H1 (cell line): Measurements from ENCODE around the gene SOST. TPM values are rescaled to one million over a fixed set of nuclear protein-coding genes. Genes with fewer than 3 reads are reported as not detected.

Source experiments
- CTCF ChIA-PET: fragments of 300-600 bp; sonication (Branson Sonifier 250); formaldehyde crosslinking; loops from one replicate; lab custom pipeline; 2021; ENCODE audit not compliant: partially characterized antibody; lab: Charles Lee
- POLR2A ChIA-PET: fragments of 300-600 bp; sonication (Branson Sonifier 250); formaldehyde crosslinking; loops from one replicate; lab custom pipeline; 2021; ENCODE audit warnings: inconsistent platforms; ENCODE audit not compliant: partially characterized antibody; lab: Charles Lee
- DNase-seq, 2 experiments: peaks; one replicate each; pipeline versions ENCODE4 v3.0.0 to v3.0.0-alpha.2; 2010 to 2022; ENCODE audit warnings: low spot score in 2 of 2, low read depth in 1 of 2, mixed read lengths in 1 of 2
- FAIRE-seq: peaks from 2 replicates; lab custom pipeline; 2011; peaks lifted over from hg19 to GRCh38; lab: Jason Lieb, UNC
- H2AFZ ChIP-seq: 2 replicates; pipeline ENCODE4 v1.8.1; 2012; ENCODE audit warnings: low read length, inconsistent platforms
- H2AK5ac ChIP-seq: 2 replicates; pipeline ENCODE4 v1.6.1; 2013; ENCODE audit warnings: low read depth, low read length
- H2BK120ac ChIP-seq: replicated peaks from 2 replicates; pipeline ENCODE3; 2013; ENCODE audit warnings: low read depth, low read length, inconsistent platforms
- H2BK12ac ChIP-seq: 2 replicates; pipeline ENCODE4 v1.6.1; 2013; ENCODE audit warnings: low read depth, low read length
- H2BK15ac ChIP-seq: 2 replicates; pipeline ENCODE4 v1.6.1; 2013; ENCODE audit warnings: low read length
- H2BK20ac ChIP-seq: 2 replicates; pipeline ENCODE4 v1.6.1; 2013; ENCODE audit warnings: low read length
- H2BK5ac ChIP-seq: 2 replicates; pipeline ENCODE4 v1.6.1; 2013; ENCODE audit warnings: low read depth, low read length
- H3K14ac ChIP-seq: 2 replicates; pipeline ENCODE4 v1.6.1; 2013; ENCODE audit warnings: inconsistent platforms; ENCODE audit not compliant: insufficient read length
- H3K18ac ChIP-seq: 2 replicates; pipeline ENCODE4 v1.6.1; 2013; ENCODE audit warnings: low read length; ENCODE audit errors: extremely low read depth
- H3K23ac ChIP-seq: 2 replicates; pipeline ENCODE4 v1.6.1; 2013; ENCODE audit warnings: inconsistent platforms; ENCODE audit not compliant: insufficient read length
- H3K23me2 ChIP-seq: 2 replicates; pipeline ENCODE4 v1.6.1; 2013; ENCODE audit warnings: low read depth, low read length
- H3K27ac ChIP-seq: 2 replicates; pipeline ENCODE4 v1.6.1; 2011; ENCODE audit warnings: low read depth, low read length, inconsistent platforms
- H3K27me3 ChIP-seq, 4 experiments: replicated peaks in 1 of 4; 1 replicate in 1 of 4; 2 replicates in 3 of 4; pipeline versions ENCODE4 v1.6.1 to v1.8.1; 2011 to 2013; ENCODE audit warnings: low read length in 3 of 4, mild to moderate bottlenecking in 3 of 4, inconsistent platforms in 2 of 4, mixed read lengths in 2 of 4, moderate library complexity in 1 of 4; ENCODE audit not compliant: control insufficient read depth in 3 of 4, insufficient read depth in 3 of 4; ENCODE audit errors: extremely low read depth in 1 of 4
- H3K36me3 ChIP-seq, 4 experiments: 2 replicates each; pipeline versions ENCODE4 v1.6.1 to v1.8.1; 2011 to 2013; ENCODE audit warnings: mild to moderate bottlenecking in 4 of 4, low read length in 3 of 4, moderate library complexity in 2 of 4, control low read depth in 1 of 4, inconsistent platforms in 1 of 4; ENCODE audit not compliant: insufficient read depth in 4 of 4, control insufficient read depth in 2 of 4
- H3K4ac ChIP-seq: replicated peaks from 2 replicates; pipeline ENCODE3; 2013; ENCODE audit warnings: low read length, low read depth, mixed read lengths, inconsistent platforms; ENCODE audit not compliant: insufficient read length
- H3K4me1 ChIP-seq, 4 experiments: replicated peaks in 1 of 4; 1 replicate in 1 of 4; 2 replicates in 3 of 4; pipeline versions ENCODE4 v1.6.1 to v1.8.1; 2011 to 2013; ENCODE audit warnings: low read length in 3 of 4, inconsistent platforms in 2 of 4, mixed read lengths in 1 of 4; ENCODE audit not compliant: insufficient read depth in 4 of 4, control insufficient read depth in 3 of 4
- H3K4me2 ChIP-seq, 2 experiments: 2 replicates each; pipeline versions ENCODE4 v1.6.1 to v1.8.1; 2011 to 2013; ENCODE audit warnings: low read depth in 2 of 2, low read length in 2 of 2, control low read depth in 1 of 2, inconsistent platforms in 1 of 2, mild to moderate bottlenecking in 1 of 2; ENCODE audit not compliant: insufficient read depth in 1 of 2
- H3K4me3 ChIP-seq, 4 experiments: fragments of 200-600, 300-600 bp in 1 of 4; sonication (generic), shearing (Covaris generic), sonication (Bioruptor Twin) in 1 of 4; 2 replicates each; pipeline versions ENCODE4 v1.5.1 to v1.8.1; 2011 to 2016; ENCODE audit warnings: low read length in 4 of 4, low read depth in 3 of 4, control low read depth in 2 of 4, inconsistent platforms in 2 of 4, mild to moderate bottlenecking in 2 of 4, mixed read lengths in 1 of 4, moderate library complexity in 1 of 4; ENCODE audit not compliant: insufficient read depth in 2 of 4; ENCODE audit errors: extremely low read depth in 1 of 4
- H3K56ac ChIP-seq: replicated peaks from 2 replicates; pipeline ENCODE3; 2013; ENCODE audit warnings: low read depth, mild to moderate bottlenecking, mixed read lengths, low read length, inconsistent platforms; ENCODE audit not compliant: insufficient read length
- H3K79me1 ChIP-seq: 2 replicates; pipeline ENCODE4 v1.6.1; 2013; ENCODE audit warnings: low read depth, low read length, control low read depth
- H3K79me2 ChIP-seq, 2 experiments: 2 replicates each; pipeline versions ENCODE4 v1.6.1 to v1.8.1; 2012 to 2013; ENCODE audit warnings: low read length in 2 of 2, mild to moderate bottlenecking in 2 of 2, inconsistent platforms in 1 of 2; ENCODE audit not compliant: insufficient read depth in 2 of 2, control insufficient read depth in 1 of 2
- H3K9ac ChIP-seq, 4 experiments: replicated peaks in 1 of 4; 1 replicate in 1 of 4; 2 replicates in 3 of 4; pipeline versions ENCODE4 v1.6.1 to v1.8.1; 2011 to 2013; ENCODE audit warnings: low read depth in 3 of 4, low read length in 3 of 4, control low read depth in 2 of 4, mild to moderate bottlenecking in 2 of 4, moderate library complexity in 2 of 4, inconsistent platforms in 1 of 4; ENCODE audit errors: extremely low read depth in 1 of 4
- H3K9me3 ChIP-seq, 2 experiments: 2 replicates each; pipeline versions ENCODE4 v1.6.1 to v1.8.1; 2012 to 2013; ENCODE audit warnings: mild to moderate bottlenecking in 2 of 2, moderate library complexity in 2 of 2, control low read depth in 1 of 2, inconsistent platforms in 1 of 2, low read depth in 1 of 2, low read length in 1 of 2, mixed read lengths in 1 of 2; ENCODE audit not compliant: insufficient read depth in 2 of 2
- H4K20me1 ChIP-seq, 2 experiments: replicated peaks in 1 of 2; 2 replicates each; pipeline versions ENCODE3 to v1.8.1; 2011 to 2013; ENCODE audit warnings: inconsistent platforms in 2 of 2, low read length in 2 of 2, mild to moderate bottlenecking in 1 of 2; ENCODE audit not compliant: insufficient read depth in 2 of 2, control insufficient read depth in 1 of 2
- H4K5ac ChIP-seq: 2 replicates; pipeline ENCODE4 v1.6.1; 2013; ENCODE audit warnings: low read length, low read depth, mixed read lengths, inconsistent platforms; ENCODE audit not compliant: insufficient read length
- H4K8ac ChIP-seq: 2 replicates; pipeline ENCODE4 v1.8.0; 2013; ENCODE audit warnings: mild to moderate bottlenecking, moderate library complexity, low read length, inconsistent platforms; ENCODE audit not compliant: insufficient read depth; ENCODE audit errors: extremely low read depth
- H4K91ac ChIP-seq: replicated peaks from 2 replicates; pipeline ENCODE3; 2013; ENCODE audit warnings: low read length, mixed read lengths, inconsistent platforms; ENCODE audit not compliant: insufficient read length
- BACH1 ChIP-seq: IDR thresholded peaks from 2 replicates; pipeline ENCODE4 v1.6.1; 2012; ENCODE audit warnings: low read length, improper control_type of control experiment
- CBX8 ChIP-seq: fragments of 300-800, 300-1000 bp; sonication (generic); IDR thresholded peaks from 2 replicates; pipeline ENCODE4 v1.7.1; 2016; ENCODE audit warnings: low read depth, low read length, borderline replicate concordance
- CHD1 ChIP-seq: IDR thresholded peaks from 2 replicates; pipeline ENCODE4 v1.6.1; 2012; ENCODE audit warnings: low read depth, low read length, improper control_type of control experiment
- NANOG ChIP-seq: IDR thresholded peaks from 2 replicates; pipeline ENCODE4 v1.6.1; 2011; ENCODE audit warnings: low read length, low read depth, mild to moderate bottlenecking, inconsistent platforms; ENCODE audit not compliant: insufficient read depth, poor library complexity, severe bottlenecking
- POU5F1 ChIP-seq: IDR thresholded peaks from 2 replicates; pipeline ENCODE4 v1.6.1; 2011; ENCODE audit warnings: low read depth, mild to moderate bottlenecking, low read length, moderate library complexity
- RFX5 ChIP-seq: IDR thresholded peaks from 2 replicates; pipeline ENCODE4 v1.6.1; 2011; ENCODE audit warnings: low read depth, low read length, improper control_type of control experiment, borderline replicate concordance
- SAP30 ChIP-seq: fragments of 300-600 bp; sonication (generic); IDR thresholded peaks from 2 replicates; pipeline ENCODE4 v1.7.1; 2012; ENCODE audit warnings: low read length, moderate library complexity, mild to moderate bottlenecking, inconsistent platforms; ENCODE audit not compliant: insufficient read depth, insufficient replicate concordance
- SIN3A ChIP-seq, 2 experiments: IDR thresholded peaks in 1 of 2; conservative IDR thresholded peaks in 1 of 2; 2 replicates each; pipeline ENCODE4 v1.6.1; 2011 to 2012; ENCODE audit warnings: low read length in 2 of 2, improper control_type of control experiment in 1 of 2, low read depth in 1 of 2, mild to moderate bottlenecking in 1 of 2
- TAF1 ChIP-seq: IDR thresholded peaks from 2 replicates; pipeline ENCODE4 v1.6.1; 2011; ENCODE audit warnings: mild to moderate bottlenecking, low read depth, low read length
- WGBS, 2 experiments: shearing (Covaris generic) in 1 of 2; methylation state at CpG; one replicate each; pipeline versions ENCODE4 v1.1.6 to v1.1.7; 2013 to 2015; ENCODE audit warnings: low lambda C conversion rate in 2 of 2, mixed read lengths in 2 of 2, inconsistent platforms in 1 of 2, low coverage in 1 of 2, missing lambda C conversion rate in 1 of 2; ENCODE audit not compliant: insufficient replicate concordance in 2 of 2, insufficient coverage in 1 of 2, insufficient read length in 1 of 2; ENCODE audit errors: extremely low coverage in 1 of 2, missing lambda C conversion rate in 1 of 2; 5-methylcytosine and 5-hydroxymethylcytosine counted together
- polyA plus RNA-seq, 7 experiments: library from polyadenylated mRNA; depleted of rRNA in 3 of 7; stranded (reverse) in 5 of 7; unstranded in 2 of 7; fragments of >200 nt in 5 of 7; fragments of 200-250 nt in 2 of 7; gene quantifications; 1 replicate in 5 of 7; 2 replicates in 1 of 7; 4 replicates in 1 of 7; pipeline versions ENCODE4 v1.2.1 to v1.2.3, GENCODE V29; 2011 to 2013; ENCODE audit warnings: missing spikeins in 2 of 7, mixed read lengths in 2 of 7
- total RNA-seq: library from RNA; stranded (reverse); fragmentation: NEBNext Ultra II Directional; extraction: Animal tissue kit (Norgen Biotek cat#: 25700); gene quantifications from 2 replicates; pipeline ENCODE4 v1.2.1, GENCODE V29; 2021
- TF ChIP-seq, protein P1 (sequence below): IDR thresholded peaks from 2 replicates; pipeline ENCODE4 v1.6.1; 2012; ENCODE audit warnings: low read length, inconsistent platforms

SOST gene
- total and polyA plus RNA-seq, 2 of the 8 experiments (the other 6 are each of a cell fraction or from before 2014, with no cell fraction given) = 0.08 TPM; not detected in 1

DNA sequence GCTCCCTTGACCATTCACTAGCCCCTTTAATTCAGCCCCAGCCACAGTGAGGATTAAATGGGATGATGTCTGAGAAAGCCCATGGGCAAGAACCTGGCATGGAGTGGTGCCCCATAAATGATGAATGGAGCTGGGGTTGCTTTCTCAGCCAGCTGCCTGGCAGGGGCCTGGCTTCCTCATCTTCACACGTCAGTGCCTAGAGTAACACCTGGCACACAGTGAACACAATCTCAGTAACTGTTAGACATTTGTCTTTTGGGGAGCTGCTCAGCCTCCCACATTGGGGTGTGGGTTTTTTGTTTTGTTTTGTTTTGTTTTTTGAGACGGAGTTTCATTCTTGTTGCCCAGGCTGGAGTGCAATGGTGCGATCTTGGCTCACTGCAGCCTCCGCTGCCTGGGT, 49.4 kb downstream of the SOST start:
- Histone ChIP-seq H3K27ac (no peak overlapping the region), H2BK120ac (no peak overlapping the region), H3K4me3 (no peak overlapping the region), H3K4me1 (peaks cover 0 to 5% (median 2%) of the 10 kb centered on the region in 4 experiments; a peak in 4 of 7 replicates), H3K27me3 (peaks cover under 1 to 19% (median 13%) of the 10 kb centered on the region in 4 experiments), H4K5ac (no peak overlapping the region), H3K23ac (no peak overlapping the region), H4K91ac (no peak overlapping the region), H2AFZ (no peak overlapping the region), H4K8ac (no peak overlapping the region), H3K56ac (no peak overlapping the region), H3K4ac (no peak overlapping the region), H2BK15ac (no peak overlapping the region), H3K14ac (no peak overlapping the region), H3K79me1 (no peaks in the 10 kb centered on the region), H3K23me2 (peaks cover 5% of the 10 kb centered on the region; the same call in 1 of the 2 replicates), H2BK20ac (no peak overlapping the region), H4K20me1 (no peaks in the 10 kb centered on the region), H2AK5ac (no peak overlapping the region), H3K18ac (no peak overlapping the region), H3K79me2 (no peaks in the 10 kb centered on the region), H2BK12ac (no peak overlapping the region), H3K4me2 (no peak overlapping the region), H3K36me3 (no peaks in the 10 kb centered on the region), H2BK5ac (no peak overlapping the region), H3K9ac (no peak overlapping the region), H3K9me3 (no peaks in the 10 kb centered on the region)
- no peak for DNase-seq
- ChIA-PET POLR2A (no interaction called here), CTCF (interaction anchor here (0.7 to 23.7 kb wide), 5 partner anchors 14 to 137 kb away, joined by 3 to 969 read pairs (median 6); partner anchors contain the start of gene SOST)
- 87% methylated on average over 4 of the region's 4 CpGs; no CpG with 5 or more reads in 1 of the 2 experiments for WGBS, 2 experiments
- TF ChIP-seq TAF1 = no peak
- TF ChIP-seq SAP30 = no peak
- no peak for TF ChIP-seq CBX8
- no peak for TF ChIP-seq RFX5
- no peak for TF ChIP-seq SIN3A (conservative IDR thresholded peaks at IDR 0.05 in 1 of 2, IDR thresholded peaks at IDR 0.05 in 1 of 2; ENCODE audit: low read depth in 1 of 2, low read length in 2 of 2)
- TF ChIP-seq, protein P1, sequence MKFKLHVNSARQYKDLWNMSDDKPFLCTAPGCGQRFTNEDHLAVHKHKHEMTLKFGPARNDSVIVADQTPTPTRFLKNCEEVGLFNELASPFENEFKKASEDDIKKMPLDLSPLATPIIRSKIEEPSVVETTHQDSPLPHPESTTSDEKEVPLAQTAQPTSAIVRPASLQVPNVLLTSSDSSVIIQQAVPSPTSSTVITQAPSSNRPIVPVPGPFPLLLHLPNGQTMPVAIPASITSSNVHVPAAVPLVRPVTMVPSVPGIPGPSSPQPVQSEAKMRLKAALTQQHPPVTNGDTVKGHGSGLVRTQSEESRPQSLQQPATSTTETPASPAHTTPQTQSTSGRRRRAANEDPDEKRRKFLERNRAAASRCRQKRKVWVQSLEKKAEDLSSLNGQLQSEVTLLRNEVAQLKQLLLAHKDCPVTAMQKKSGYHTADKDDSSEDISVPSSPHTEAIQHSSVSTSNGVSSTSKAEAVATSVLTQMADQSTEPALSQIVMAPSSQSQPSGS = no peak
- TF ChIP-seq CHD1 = no peak
- no peak for TF ChIP-seq NANOG
- no peak for TF ChIP-seq BACH1
- TF ChIP-seq POU5F1 = no peak
- no peak for FAIRE-seq
